Chondrocyte (in vitro differentiated cells): ENCODE results near the gene MTHFS. TPM values are rescaled to one million over a fixed set of nuclear protein-coding genes. Genes with fewer than 3 reads are reported as not detected.

Experiments
- DNase-seq: peaks from one replicate; pipeline ENCODE4 v3.0.0; 2021; ENCODE audit warnings: mixed read lengths, low spot score
- H3K27ac Mint-ChIP-seq: one replicate; pipeline ENCODE4 v1.8.0; 2021; ENCODE audit warnings: mild to moderate bottlenecking, moderate library complexity, mixed read lengths; ENCODE audit not compliant: unreplicated experiment
- H3K27me3 Mint-ChIP-seq: 2 replicates; pipeline ENCODE4 v1.8.0; 2021; ENCODE audit warnings: low read depth, mixed read lengths
- H3K36me3 Mint-ChIP-seq: 2 replicates; pipeline ENCODE4 v1.8.0; 2021; ENCODE audit warnings: low read depth, mixed read lengths
- H3K4me1 Mint-ChIP-seq: 2 replicates; pipeline ENCODE4 v1.8.0; 2021; ENCODE audit warnings: low read depth, mild to moderate bottlenecking, mixed read lengths
- H3K4me3 Mint-ChIP-seq: one replicate; pipeline ENCODE4 v1.8.0; 2021; ENCODE audit warnings: mild to moderate bottlenecking, moderate library complexity, mixed read lengths; ENCODE audit not compliant: unreplicated experiment
- H3K9me3 Mint-ChIP-seq: 2 replicates; pipeline ENCODE4 v1.8.0; 2021; ENCODE audit warnings: low read depth, mixed read lengths
- total RNA-seq: library from RNA; stranded (reverse); gene quantifications from 3 replicates; pipeline ENCODE4 v1.2.1, GENCODE V29; 2021
- TF ChIP-seq, protein P1 (sequence below): fragments of 200-600 bp; sonication (generic); IDR thresholded peaks from 2 replicates; pipeline ENCODE4 v1.5.0; 2021; ENCODE audit warnings: antibody characterized with exemption, mild to moderate bottlenecking, moderate library complexity

The MTHFS gene
- total RNA-seq, 1 donor from 2014 or later: 12.9 TPM

- TF ChIP-seq, protein P1, sequence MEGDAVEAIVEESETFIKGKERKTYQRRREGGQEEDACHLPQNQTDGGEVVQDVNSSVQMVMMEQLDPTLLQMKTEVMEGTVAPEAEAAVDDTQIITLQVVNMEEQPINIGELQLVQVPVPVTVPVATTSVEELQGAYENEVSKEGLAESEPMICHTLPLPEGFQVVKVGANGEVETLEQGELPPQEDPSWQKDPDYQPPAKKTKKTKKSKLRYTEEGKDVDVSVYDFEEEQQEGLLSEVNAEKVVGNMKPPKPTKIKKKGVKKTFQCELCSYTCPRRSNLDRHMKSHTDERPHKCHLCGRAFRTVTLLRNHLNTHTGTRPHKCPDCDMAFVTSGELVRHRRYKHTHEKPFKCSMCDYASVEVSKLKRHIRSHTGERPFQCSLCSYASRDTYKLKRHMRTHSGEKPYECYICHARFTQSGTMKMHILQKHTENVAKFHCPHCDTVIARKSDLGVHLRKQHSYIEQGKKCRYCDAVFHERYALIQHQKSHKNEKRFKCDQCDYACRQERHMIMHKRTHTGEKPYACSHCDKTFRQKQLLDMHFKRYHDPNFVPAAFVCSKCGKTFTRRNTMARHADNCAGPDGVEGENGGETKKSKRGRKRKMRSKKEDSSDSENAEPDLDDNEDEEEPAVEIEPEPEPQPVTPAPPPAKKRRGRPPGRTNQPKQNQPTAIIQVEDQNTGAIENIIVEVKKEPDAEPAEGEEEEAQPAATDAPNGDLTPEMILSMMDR: no peak
- DNase-seq: no peak
Observed at GRCh38 chr15:79887054-79887930, 9.5 kb downstream of the MTHFS start.

DNA sequence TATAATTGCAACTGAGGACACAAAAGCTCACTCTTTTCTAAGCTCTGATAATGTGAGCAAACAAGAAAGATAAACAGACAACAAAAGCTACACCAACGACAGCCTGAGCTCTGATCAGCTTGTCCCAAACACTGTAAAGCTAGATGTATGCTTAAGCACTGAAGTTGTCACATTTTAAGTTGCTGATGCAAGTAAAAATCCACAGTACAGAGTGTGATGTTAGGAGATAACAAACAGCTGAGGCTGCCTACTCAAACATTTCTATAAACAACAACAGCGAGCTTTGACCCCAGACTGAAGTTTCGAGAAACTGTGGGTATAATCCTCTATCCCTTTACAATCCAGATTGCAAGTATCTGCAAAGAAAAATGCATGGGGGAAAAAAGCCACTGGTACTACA lies 10.7 kb downstream of the MTHFS start:
- Mint-ChIP-seq H3K4me3 (no peak overlapping the region), H3K36me3 (peaks cover 26% of the 10 kb centered on the region), H3K4me1 (peaks cover 11% of the 10 kb centered on the region), H3K27ac (no peak overlapping the region), H3K9me3 (no peaks in the 10 kb centered on the region), H3K27me3 (no peaks in the 10 kb centered on the region)
- no peak for DNase-seq
- TF ChIP-seq, protein P1: no peak

More at GRCh38 chr15:79887054-79887930, 9.5 kb downstream of the MTHFS start:
- Mint-ChIP-seq H3K36me3 (peaks cover 23% of the 10 kb centered on the region), H3K27ac (peak overlapping the region; percentile 3), H3K9me3 (no peaks in the 10 kb centered on the region), H3K27me3 (no peaks in the 10 kb centered on the region), H3K4me1 (peaks cover 11% of the 10 kb centered on the region), H3K4me3 (no peak overlapping the region)

GRCh38 chr15:79884204-79884596 lies 12.6 kb downstream of the MTHFS start:
- no peaks in the 10 kb centered on the region for H3K27me3 Mint-ChIP-seq
- H3K4me3 Mint-ChIP-seq: no peak overlapping the region
- TF ChIP-seq, protein P1: no peak
- no peaks in the 10 kb centered on the region for H3K9me3 Mint-ChIP-seq
- H3K27ac Mint-ChIP-seq: no peak overlapping the region
- peaks cover 34% of the 10 kb centered on the region for H3K36me3 Mint-ChIP-seq
- no peak for DNase-seq
- H3K4me1 Mint-ChIP-seq: peaks cover 11% of the 10 kb centered on the region

GRCh38 chr15:79883579-79884203 lies 13.1 kb downstream of the MTHFS start:
- no peak overlapping the region for H3K4me3 Mint-ChIP-seq
- H3K4me1 Mint-ChIP-seq: peaks cover 11% of the 10 kb centered on the region
- no peak for DNase-seq
- peaks cover 3% of the 10 kb centered on the region for H3K9me3 Mint-ChIP-seq
- TF ChIP-seq, protein P1: no peak
- H3K27ac Mint-ChIP-seq: no peak overlapping the region
- no peaks in the 10 kb centered on the region for H3K27me3 Mint-ChIP-seq
- peaks cover 34% of the 10 kb centered on the region for H3K36me3 Mint-ChIP-seq

DNA sequence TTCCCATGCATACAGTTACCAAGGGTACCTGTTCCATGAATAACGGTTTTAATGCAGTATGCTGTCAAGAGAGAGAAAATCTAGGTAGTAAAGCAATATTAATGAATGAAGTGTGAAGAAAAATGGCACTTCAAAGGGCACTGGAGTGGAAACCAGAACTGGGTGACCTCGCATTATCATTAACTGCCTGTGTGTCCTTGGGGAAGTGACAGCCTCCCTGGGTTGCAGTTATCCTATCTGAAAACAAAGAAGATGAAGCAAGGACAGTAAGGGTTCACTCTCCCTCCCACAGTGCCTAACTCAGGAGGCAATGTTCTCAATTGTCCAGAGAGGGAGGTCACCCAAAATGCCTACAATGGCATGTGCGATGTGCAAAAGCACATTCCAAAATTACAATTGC lies 15.1 kb downstream of the MTHFS start:
- Mint-ChIP-seq H3K9me3 (peaks cover 17% of the 10 kb centered on the region), H3K27me3 (no peaks in the 10 kb centered on the region), H3K4me3 (no peak overlapping the region), H3K36me3 (peaks cover 43% of the 10 kb centered on the region), H3K27ac (no peak overlapping the region), H3K4me1 (no peaks in the 10 kb centered on the region)
- TF ChIP-seq, protein P1: no peak
- DNase-seq: no peak
